K562 (cell line): ENCODE data around the gene ABLIM1. TPM values are rescaled to one million over a fixed set of nuclear protein-coding genes. Genes with fewer than 3 reads are reported as not detected.

ENCODE experiments used
- ATAC-seq: fragments of 200-7000 bp; cut with Tn5 transposase; 3 replicates; pipeline ENCODE4 v1.9.1; 2020; ENCODE audit warnings: moderate library complexity
- BruUV-seq: library from RNA; stranded (reverse); fragments of 400-500 nt; replicated peaks from 2 replicates; lab custom pipeline; 2021; lab: Mats Ljungman, UMichigan
- CTCF ChIA-PET: fragments of 300-600 bp; formaldehyde crosslinking; extraction: SDS; loops from one replicate; lab custom pipeline; 2021; ENCODE audit warnings: low intra/inter-chr PET ratio; lab: Yijun Ruan, JAX
- POLR2A ChIA-PET: fragments of 300-600, 350-650 bp; sonication (Branson Sonifier 250); formaldehyde crosslinking; extraction: SDS; loops from one replicate; lab custom pipeline; 2021; ENCODE audit warnings: antibody characterized with exemption, inconsistent platforms; lab: Yijun Ruan, JAX
- DNase-seq, 4 experiments: peaks; one replicate each; pipeline versions ENCODE4 v3.0.0 to v3.0.0-alpha.2; 2011 to 2018; ENCODE audit warnings: low spot score in 3 of 4, mixed read lengths in 3 of 4; ENCODE audit errors: extremely low read depth in 1 of 4
- FAIRE-seq: peaks from 2 replicates; lab custom pipeline; 2011; peaks lifted over from hg19 to GRCh38; lab: Jason Lieb, UNC
- H2AFZ ChIP-seq: 2 replicates; pipeline ENCODE4 v1.6.0; 2011; ENCODE audit warnings: low read depth, low read length, control low read depth, inconsistent platforms
- H3K27ac ChIP-seq: fragments of 200-600 bp; 3 replicates; pipeline ENCODE4 v1.8.0; 2011; ENCODE audit warnings: low read depth, mild to moderate bottlenecking, control low read depth, inconsistent platforms, low read length, moderate library complexity, mixed read lengths; ENCODE audit errors: extremely low read depth
- H3K27me3 ChIP-seq, 2 experiments: fragments of 300-600 bp in 1 of 2; 2 replicates in 1 of 2; 3 replicates in 1 of 2; pipeline versions ENCODE4 v1.6.0 to v1.8.0; 2011; ENCODE audit warnings: inconsistent platforms in 2 of 2, low read length in 2 of 2, mild to moderate bottlenecking in 1 of 2, mixed read lengths in 1 of 2, moderate library complexity in 1 of 2; ENCODE audit not compliant: control insufficient read depth in 2 of 2, insufficient read depth in 2 of 2
- H3K36me3 ChIP-seq: fragments of 300-600 bp; 3 replicates; pipeline ENCODE4 v1.8.0; 2011; ENCODE audit warnings: mild to moderate bottlenecking, low read length, inconsistent platforms; ENCODE audit not compliant: control insufficient read depth, insufficient read depth
- H3K4me1 ChIP-seq, 2 experiments: fragments of 200-600 bp in 1 of 2; replicated peaks in 1 of 2; 2 replicates in 1 of 2; 3 replicates in 1 of 2; pipeline versions ENCODE4 v1.5.1 to v1.8.0; 2011; ENCODE audit warnings: inconsistent platforms in 2 of 2, low read length in 2 of 2, mild to moderate bottlenecking in 1 of 2, mixed read lengths in 1 of 2, moderate library complexity in 1 of 2; ENCODE audit not compliant: control insufficient read depth in 2 of 2, insufficient read depth in 2 of 2
- H3K4me2 ChIP-seq: 2 replicates; pipeline ENCODE4 v1.6.1; 2011; ENCODE audit warnings: low read length, control low read depth, inconsistent platforms, mixed read lengths; ENCODE audit not compliant: insufficient read depth
- H3K4me3 ChIP-seq: fragments of 200-600 bp; sonication (generic), shearing (Covaris generic); 2 replicates; pipeline ENCODE4 v1.5.1; 2016; ENCODE audit warnings: control low read depth, inconsistent platforms
- H3K79me2 ChIP-seq: fragments of 200-600 bp; 3 replicates; pipeline ENCODE4 v1.8.0; 2011; ENCODE audit warnings: low read length, inconsistent platforms; ENCODE audit not compliant: control insufficient read depth, insufficient read depth
- H3K9ac ChIP-seq, 2 experiments: 2 replicates each; pipeline versions ENCODE4 v1.6.0 to v1.6.1; 2011; ENCODE audit warnings: low read depth in 2 of 2, low read length in 2 of 2, control low read depth in 1 of 2, inconsistent platforms in 1 of 2, mild to moderate bottlenecking in 1 of 2, mixed read lengths in 1 of 2; ENCODE audit not compliant: insufficient read depth in 1 of 2
- H3K9me1 ChIP-seq: one replicate; pipeline ENCODE4 v1.6.0; 2011; ENCODE audit warnings: inconsistent platforms, mild to moderate bottlenecking, low read length, moderate library complexity; ENCODE audit not compliant: control insufficient read depth, insufficient read depth
- H3K9me3 ChIP-seq: replicated peaks from 2 replicates; pipeline ENCODE4 v1.5.1; 2011; ENCODE audit warnings: low read depth, low read length, inconsistent platforms; ENCODE audit not compliant: control insufficient read depth, insufficient read depth
- H4K20me1 ChIP-seq: replicated peaks from 2 replicates; pipeline ENCODE4 v1.6.1; 2011; ENCODE audit warnings: low read length, inconsistent platforms, mixed read lengths; ENCODE audit not compliant: control insufficient read depth, insufficient read depth
- ARNT ChIP-seq, 2 experiments: fragments of 450-650 bp; IDR thresholded peaks; 2 replicates each; pipeline ENCODE4 v1.6.1; 2016; ENCODE audit warnings: mild to moderate bottlenecking in 1 of 2
- ETV6 ChIP-seq, 3 experiments: fragments of 150-350 bp in 1 of 3; sonication (generic) in 1 of 3; formaldehyde crosslinking in 1 of 3; IDR thresholded peaks; 2 replicates each; pipeline versions ENCODE4 v1.6.1 to v1.8.0; 2014 to 2022; ENCODE audit warnings: borderline replicate concordance in 2 of 3, low read depth in 2 of 3, antibody characterized with exemption in 1 of 3, low read length in 1 of 3, mild to moderate bottlenecking in 1 of 3, missing genetic modification reagents in 1 of 3
- HDAC2 ChIP-seq: fragments of 450-650 bp; IDR thresholded peaks from 2 replicates; pipeline ENCODE4 v1.6.1; 2016; ENCODE audit warnings: mild to moderate bottlenecking
- HEY1 ChIP-seq: fragments of 250-450 bp; sonication (Bioruptor Pico); IDR thresholded peaks from 2 replicates; pipeline ENCODE4 v1.5.0; 2020; ENCODE audit warnings: mild to moderate bottlenecking, moderate library complexity, borderline replicate concordance
- IRF9 ChIP-seq: fragments of 450-650 bp; IDR thresholded peaks from 2 replicates; pipeline ENCODE4 v1.6.1; 2016; ENCODE audit warnings: missing biosample characterization, missing genetic modification characterization
- LEF1 ChIP-seq: fragments of 450-650 bp; IDR thresholded peaks from 2 replicates; pipeline ENCODE4 v1.6.1; 2016; ENCODE audit warnings: mild to moderate bottlenecking
- NBN ChIP-seq: fragments of 450-650 bp; IDR thresholded peaks from 2 replicates; pipeline ENCODE4 v1.6.1; 2016; ENCODE audit warnings: low read depth, mild to moderate bottlenecking
- NR2C2 ChIP-seq, 2 experiments: fragments of 200-800 bp in 1 of 2; sonication (Bioruptor generic) in 1 of 2; sonication (generic) in 1 of 2; formaldehyde crosslinking in 1 of 2; IDR thresholded peaks; 2 replicates each; pipeline versions ENCODE4 v1.6.1 to v1.8.0; 2016 to 2022; ENCODE audit warnings: mild to moderate bottlenecking in 1 of 2, missing compliant biosample characterization in 1 of 2, missing genetic modification characterization in 1 of 2, missing genetic modification reagents in 1 of 2
- ZBTB7A ChIP-seq: IDR thresholded peaks from 2 replicates; pipeline ENCODE4 v1.6.1; 2011; ENCODE audit warnings: low read depth, mild to moderate bottlenecking, low read length, moderate library complexity, borderline replicate concordance; ENCODE audit not compliant: control insufficient read depth
- ZNF197 ChIP-seq: fragments of 200-800 bp; sonication (Bioruptor generic); IDR thresholded peaks from 2 replicates; pipeline ENCODE4 v1.6.1; 2016; ENCODE audit warnings: low read depth, missing genetic modification characterization, missing compliant biosample characterization
- ZNF253 ChIP-seq: fragments of 250-450 bp; sonication (Bioruptor Pico); conservative IDR thresholded peaks from 2 replicates; pipeline ENCODE4 v1.6.1; 2021; ENCODE audit warnings: mild to moderate bottlenecking
- ZNF511 ChIP-seq: sonication (generic); formaldehyde crosslinking; IDR thresholded peaks from 2 replicates; pipeline ENCODE4 v1.8.0; 2022; ENCODE audit warnings: mild to moderate bottlenecking, missing genetic modification reagents
- WGBS: fragments of 100-300 bp; shearing (Covaris generic); methylation state at CpG from one replicate; pipeline ENCODE4 v1.1.6; 2016; ENCODE audit warnings: low coverage, mixed read lengths; ENCODE audit not compliant: insufficient coverage; ENCODE audit errors: missing lambda C conversion rate; 5-methylcytosine and 5-hydroxymethylcytosine counted together
- in situ Hi-C: fragments of 300-500 bp; cut with MboI; formaldehyde crosslinking; loops from 4 replicates; pipeline ENCODE4 v1.15.0; 2018; ENCODE audit warnings: inconsistent platforms, mixed read lengths
- intact Hi-C: fragments of 100-400 bp; cut with micrococcal nuclease; formaldehyde crosslinking; loops from 2 replicates; pipeline ENCODE4 v1.14.2; 2022
- polyA plus RNA-seq, 8 experiments: library from polyadenylated mRNA; depleted of rRNA in 4 of 8; stranded (reverse) in 5 of 8; unstranded in 3 of 8; fragments of >200 nt; fragmentation: Nextera tagmentation in 2 of 8; fragmentation: Illumina TruSeq in 1 of 8; extraction: Ambion mirVana in 2 of 8; extraction: Trizol in 1 of 8; gene quantifications; 2 replicates each; pipeline versions ENCODE4 v1.2.1 to v1.2.3, GENCODE V29; 2011 to 2014; ENCODE audit warnings: inconsistent platforms in 1 of 8, missing spikeins in 1 of 8
- total RNA-seq, 7 experiments: library from RNA; depleted of rRNA in 6 of 7; stranded (reverse); fragments of >200 nt in 6 of 7; fragmentation: Illumina TruSeq in 2 of 7; extraction: Trizol in 2 of 7; gene quantifications; 2 replicates each; pipeline versions ENCODE4 v1.2.1 to v1.2.3, GENCODE V29; 2011 to 2021; ENCODE audit warnings: low replicate concordance in 1 of 7
- TF ChIP-seq, protein P1 (sequence below): sonication (generic); formaldehyde crosslinking; IDR thresholded peaks from 2 replicates; pipeline ENCODE4 v1.8.0; 2022; ENCODE audit warnings: missing genetic modification reagents, mild to moderate bottlenecking, borderline replicate concordance
- TF ChIP-seq, protein P2 (sequence below): fragments of 450-650 bp; IDR thresholded peaks from 2 replicates; pipeline ENCODE4 v1.6.1; 2018; ENCODE audit warnings: mild to moderate bottlenecking, low read depth; ENCODE audit not compliant: partially characterized antibody

Gene ABLIM1
- total and polyA plus RNA-seq, 9 of the 15 experiments (the other 6 are each of a cell fraction or from before 2014, with no cell fraction given) = 0.07 to 0.49 (median 0.14) TPM; not detected in 6

DNA sequence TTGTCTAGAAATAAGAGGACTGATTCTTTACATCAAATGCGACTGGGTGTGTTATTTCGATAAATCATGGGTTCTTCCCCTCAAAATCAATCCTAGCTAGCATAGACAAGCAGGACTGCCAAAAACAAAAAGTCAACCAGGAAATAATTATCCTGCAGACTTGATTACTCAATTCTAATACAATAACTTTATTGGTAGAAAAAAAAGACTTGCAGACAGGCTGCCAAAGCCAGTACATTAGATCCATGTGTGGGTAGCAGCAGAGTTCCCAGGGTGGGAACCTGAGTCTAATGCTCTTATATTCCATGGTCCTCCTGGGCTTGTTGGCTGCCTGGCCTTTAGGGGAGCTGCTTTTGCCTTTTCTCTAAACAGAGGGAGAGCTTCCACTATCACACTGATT, 261.6 kb downstream of the ABLIM1 start (continued):
- TF ChIP-seq, protein P1, sequence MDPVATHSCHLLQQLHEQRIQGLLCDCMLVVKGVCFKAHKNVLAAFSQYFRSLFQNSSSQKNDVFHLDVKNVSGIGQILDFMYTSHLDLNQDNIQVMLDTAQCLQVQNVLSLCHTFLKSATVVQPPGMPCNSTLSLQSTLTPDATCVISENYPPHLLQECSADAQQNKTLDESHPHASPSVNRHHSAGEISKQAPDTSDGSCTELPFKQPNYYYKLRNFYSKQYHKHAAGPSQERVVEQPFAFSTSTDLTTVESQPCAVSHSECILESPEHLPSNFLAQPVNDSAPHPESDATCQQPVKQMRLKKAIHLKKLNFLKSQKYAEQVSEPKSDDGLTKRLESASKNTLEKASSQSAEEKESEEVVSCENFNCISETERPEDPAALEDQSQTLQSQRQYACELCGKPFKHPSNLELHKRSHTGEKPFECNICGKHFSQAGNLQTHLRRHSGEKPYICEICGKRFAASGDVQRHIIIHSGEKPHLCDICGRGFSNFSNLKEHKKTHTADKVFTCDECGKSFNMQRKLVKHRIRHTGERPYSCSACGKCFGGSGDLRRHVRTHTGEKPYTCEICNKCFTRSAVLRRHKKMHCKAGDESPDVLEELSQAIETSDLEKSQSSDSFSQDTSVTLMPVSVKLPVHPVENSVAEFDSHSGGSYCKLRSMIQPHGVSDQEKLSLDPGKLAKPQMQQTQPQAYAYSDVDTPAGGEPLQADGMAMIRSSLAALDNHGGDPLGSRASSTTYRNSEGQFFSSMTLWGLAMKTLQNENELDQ (CRISPR knock-in tag) = no peak
- TF ChIP-seq ARNT (IDR thresholded peaks at IDR 0.05) = no peak
- no peak for TF ChIP-seq IRF9 (tag)
- no peak for TF ChIP-seq ZBTB7A
- TF ChIP-seq, all 486 proteins: peak for 0

- in situ Hi-C loops = no loop called here
- TF ChIP-seq ZNF511 (CRISPR knock-in tag) = no peak
- no peak for TF ChIP-seq HEY1 (CRISPR knock-in tag)
- TF ChIP-seq ZNF197 (CRISPR knock-in tag) = no peak
- no peak for TF ChIP-seq HDAC2
- no peak for TF ChIP-seq NR2C2 (CRISPR knock-in tag; IDR thresholded peaks at IDR 0.05)
- no peak for TF ChIP-seq NR2C2 (tag; IDR thresholded peaks at IDR 0.05)
- no peak for TF ChIP-seq LEF1
- TF ChIP-seq ZNF253 (CRISPR knock-in tag) = no peak
- TF ChIP-seq NBN = no peak
- TF ChIP-seq, protein P2, sequence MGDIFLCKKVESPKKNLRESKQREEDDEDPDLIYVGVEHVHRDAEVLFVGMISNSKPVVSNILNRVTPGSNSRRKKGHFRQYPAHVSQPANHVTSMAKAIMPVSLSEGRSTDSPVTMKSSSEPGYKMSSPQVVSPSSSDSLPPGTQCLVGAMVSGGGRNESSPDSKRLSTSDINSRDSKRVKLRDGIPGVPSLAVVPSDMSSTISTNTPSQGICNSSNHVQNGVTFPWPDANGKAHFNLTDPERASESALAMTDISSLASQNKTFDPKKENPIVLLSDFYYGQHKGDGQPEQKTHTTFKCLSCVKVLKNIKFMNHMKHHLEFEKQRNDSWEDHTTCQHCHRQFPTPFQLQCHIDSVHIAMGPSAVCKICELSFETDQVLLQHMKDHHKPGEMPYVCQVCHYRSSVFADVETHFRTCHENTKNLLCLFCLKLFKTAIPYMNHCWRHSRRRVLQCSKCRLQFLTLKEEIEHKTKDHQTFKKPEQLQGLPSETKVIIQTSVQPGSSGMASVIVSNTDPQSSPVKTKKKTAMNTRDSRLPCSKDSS = no peak
- TF ChIP-seq ETV6 (IDR thresholded peaks at IDR 0.05; ENCODE audit: borderline replicate concordance in 1 of 2, low read depth in 2 of 2, low read length in 1 of 2) = no peak
- no peak for TF ChIP-seq ETV6 (CRISPR knock-in tag; IDR thresholded peaks at IDR 0.05; ENCODE audit: borderline replicate concordance)
Measured at GRCh38 chr10:114395366-114396022, 262.6 kb downstream of the ABLIM1 start.

More at GRCh38 chr10:114395366-114396022, 262.6 kb downstream of the ABLIM1 start:
- ChIA-PET CTCF (no interaction called here), POLR2A (no interaction called here)
- Histone ChIP-seq H3K4me3 (no peak overlapping the region), H3K27ac (no peak overlapping the region), H3K9me3 (no peaks in the 10 kb centered on the region), H3K9ac (no peak overlapping the region), H3K9me1 (no peaks in the 10 kb centered on the region), H3K79me2 (no peaks in the 10 kb centered on the region), H3K4me2 (no peak overlapping the region), H3K4me1 (no peaks in the 10 kb centered on the region), H4K20me1 (no peaks in the 10 kb centered on the region), H3K27me3 (peaks cover 0 to 23% of the 10 kb centered on the region in 2 experiments; a peak in 2 of 5 replicates), H3K36me3 (no peaks in the 10 kb centered on the region), H2AFZ (no peak overlapping the region)
- BruUV-seq = no TSS peak
- intact Hi-C loops = no loop called here
- WGBS = 2% methylated on average over 6 of the region's 6 CpGs
- no peak for DNase-seq
- no peak for FAIRE-seq
- no peak for ATAC-seq
